GDM1 (cell line): ENCODE data around the gene NCKAP5.
"Not testable (repeated sequence)": the region's sequence is repeated elsewhere in the genome, so short reads cannot be mapped to it uniquely, and the experiment has no call there.

Experiments
- DNase-seq: peaks from one replicate; lab custom pipeline; 2025; lab: John Stamatoyannopoulos, UW

Gene NCKAP5

DNA sequence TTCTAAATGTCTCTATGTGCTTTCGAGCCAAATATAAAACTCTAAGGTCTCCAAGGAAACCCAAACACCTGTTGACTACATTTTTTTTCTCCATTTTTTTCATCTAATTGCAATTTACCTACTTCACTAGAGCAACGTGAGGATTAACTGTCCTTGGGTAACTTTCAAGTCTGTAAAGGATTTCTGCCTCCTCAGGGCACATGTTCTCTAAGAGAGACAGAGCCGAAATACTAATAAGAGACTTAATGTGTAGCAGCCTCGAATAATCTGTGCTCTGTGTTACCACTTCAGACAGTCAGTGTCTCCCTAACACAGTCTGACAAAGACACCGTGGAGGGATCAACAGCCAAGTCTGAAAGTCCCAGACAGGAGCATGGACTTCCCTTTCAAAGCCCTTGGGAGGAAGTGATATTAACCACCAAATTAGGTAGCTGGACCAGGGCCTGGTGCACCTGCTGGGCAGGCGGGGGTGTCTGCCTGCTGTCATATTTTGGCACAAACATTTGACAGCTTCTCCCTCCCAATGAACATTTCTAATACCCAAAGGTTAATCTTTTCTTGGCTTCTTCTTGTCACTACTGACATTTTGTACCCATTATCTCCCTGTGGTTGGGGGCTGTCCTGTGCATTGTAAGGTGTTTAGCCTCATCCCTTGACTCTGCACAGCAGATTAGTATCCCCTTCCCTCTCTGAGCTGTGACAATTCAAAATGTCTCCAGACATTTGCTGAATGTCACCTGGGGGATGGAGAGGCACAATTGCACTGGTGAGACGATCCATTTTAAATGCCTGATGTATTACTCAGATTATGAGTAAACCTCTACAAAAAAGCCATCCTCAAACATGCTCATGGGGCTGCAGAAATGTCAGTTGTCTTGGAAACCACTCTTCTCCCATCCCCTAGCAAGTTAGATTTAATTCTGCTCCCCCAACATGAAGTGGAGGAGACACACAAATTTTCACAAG lies 852.6 kb downstream of the NCKAP5 start:
- no peak for DNase-seq

DNA sequence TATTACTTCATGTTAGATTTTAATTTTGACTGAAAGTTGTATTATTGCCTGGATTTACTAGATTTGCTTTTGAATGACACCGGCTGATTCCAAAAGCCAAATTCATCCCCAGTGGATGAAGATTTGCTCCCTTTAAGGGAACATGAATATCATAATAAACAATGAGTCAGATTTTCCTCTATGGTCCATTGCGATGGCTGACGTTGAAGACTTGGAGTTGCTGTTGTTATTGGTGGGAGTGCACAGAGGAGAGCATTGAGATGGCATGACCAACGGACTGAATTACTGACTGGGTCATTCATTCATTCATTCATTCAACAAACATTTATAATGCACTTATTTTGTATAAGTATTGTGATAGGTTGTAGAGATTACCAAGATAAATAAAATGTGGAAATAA lies 864.9 kb downstream of the NCKAP5 start:
- no peak for DNase-seq

DNA sequence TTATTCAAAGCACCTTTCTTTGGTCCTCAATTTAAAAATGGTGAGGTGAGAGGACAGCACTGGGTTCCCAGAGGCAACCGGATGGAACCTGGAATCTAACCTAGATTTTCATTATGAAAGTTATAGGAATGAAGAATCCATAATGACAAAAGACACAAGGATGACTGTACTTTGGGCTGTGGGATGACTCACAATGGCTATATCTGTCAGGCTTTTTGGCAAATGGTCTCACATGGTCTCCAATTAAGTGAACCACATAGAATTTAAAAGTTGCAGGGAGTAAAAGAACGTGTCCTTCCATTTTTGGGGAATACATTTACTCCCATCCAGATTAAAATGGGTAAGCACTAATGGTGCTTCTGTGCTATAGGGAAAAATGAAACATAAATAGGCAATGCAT lies 866.5 kb downstream of the NCKAP5 start:
- DNase-seq = no peak

DNA sequence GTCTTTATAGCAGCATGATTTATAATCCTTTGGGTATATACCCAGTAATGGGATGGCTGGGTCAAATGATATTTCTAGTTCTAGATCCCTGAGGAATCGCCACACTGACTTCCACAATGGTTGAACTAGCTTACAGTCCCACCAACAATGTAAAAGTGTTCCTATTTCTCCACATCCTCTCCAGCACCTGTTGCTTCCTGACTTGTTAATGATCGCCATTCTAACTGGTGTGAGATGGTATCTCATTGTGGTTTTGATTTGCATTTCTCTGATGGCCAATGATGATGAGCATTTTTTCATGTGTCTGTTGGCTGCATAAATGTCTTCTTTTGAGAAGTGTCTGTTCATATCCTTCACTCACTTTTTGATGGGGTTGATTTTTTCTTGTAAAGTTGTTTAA lies 868.5 kb downstream of the NCKAP5 start:
- DNase-seq = not testable (repeated sequence)

DNA sequence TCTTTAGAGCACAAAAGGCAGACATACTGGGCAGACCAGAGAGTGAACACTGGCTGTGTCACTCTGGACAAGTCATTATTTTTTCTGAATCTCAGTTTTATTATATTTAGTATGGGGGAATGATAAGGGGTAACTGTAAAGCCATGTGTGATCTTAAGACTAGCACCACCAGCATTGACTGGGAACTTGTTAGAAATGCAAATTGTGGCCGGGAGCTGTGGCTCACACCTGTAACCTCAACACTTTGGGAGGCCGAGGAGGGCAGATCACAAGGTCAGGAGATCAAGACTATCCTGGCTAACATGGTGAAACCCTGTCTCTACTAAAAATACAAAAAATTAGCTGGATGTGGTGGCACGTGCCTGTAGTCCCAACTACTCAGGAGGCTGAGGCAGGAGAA lies 869.9 kb downstream of the NCKAP5 start:
- not testable (repeated sequence) for DNase-seq

DNA sequence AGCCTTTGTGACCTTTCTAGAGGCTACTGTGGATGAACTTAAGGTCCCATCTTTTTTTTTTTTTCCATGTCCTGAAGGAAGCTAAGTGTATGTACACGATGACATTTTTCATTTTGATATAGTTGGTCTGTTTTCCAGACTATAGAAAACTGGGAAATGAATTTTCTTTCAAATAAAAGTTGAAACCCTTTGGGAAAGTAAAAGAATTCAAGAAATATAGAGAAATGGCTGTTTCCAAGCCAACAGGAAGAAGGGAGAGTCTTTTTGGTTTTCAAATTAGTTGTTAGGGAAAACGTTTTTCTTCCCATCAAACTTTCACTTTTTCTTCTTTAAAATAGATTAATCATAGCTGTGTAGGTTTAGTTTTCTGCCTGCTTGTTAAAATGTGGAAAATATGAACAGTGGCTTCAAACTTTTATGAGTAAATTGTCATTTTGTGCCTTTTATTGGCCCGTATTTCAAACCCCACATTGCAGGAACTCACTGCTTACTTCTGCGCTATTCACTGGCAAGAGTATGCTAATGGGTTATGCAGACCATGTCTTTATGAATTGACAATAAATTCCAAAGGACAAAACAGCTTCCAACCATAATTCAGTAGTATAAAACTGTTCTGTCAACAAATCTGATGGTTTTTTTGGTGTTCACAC lies 870.6 kb downstream of the NCKAP5 start:
- no peak for DNase-seq

DNA sequence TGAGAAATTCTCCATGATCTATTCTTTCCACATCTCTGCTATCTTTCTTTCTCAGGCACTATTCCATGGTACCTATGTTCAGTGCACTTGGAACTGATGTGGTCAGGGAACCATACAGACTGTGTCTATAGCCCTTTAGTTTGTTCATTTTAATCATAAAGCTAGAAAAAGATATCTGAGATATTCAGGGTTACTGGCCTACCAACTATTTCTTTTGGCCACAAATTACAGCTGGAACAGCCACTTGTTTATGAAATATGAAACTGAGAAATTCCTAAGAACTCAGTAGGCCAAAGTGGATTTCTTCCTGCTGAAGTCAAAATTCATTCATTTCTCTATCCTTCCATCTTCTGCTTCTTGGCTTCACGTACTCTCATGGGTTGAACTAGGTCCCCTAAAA lies 875.4 kb downstream of the NCKAP5 start:
- no peak for DNase-seq

DNA sequence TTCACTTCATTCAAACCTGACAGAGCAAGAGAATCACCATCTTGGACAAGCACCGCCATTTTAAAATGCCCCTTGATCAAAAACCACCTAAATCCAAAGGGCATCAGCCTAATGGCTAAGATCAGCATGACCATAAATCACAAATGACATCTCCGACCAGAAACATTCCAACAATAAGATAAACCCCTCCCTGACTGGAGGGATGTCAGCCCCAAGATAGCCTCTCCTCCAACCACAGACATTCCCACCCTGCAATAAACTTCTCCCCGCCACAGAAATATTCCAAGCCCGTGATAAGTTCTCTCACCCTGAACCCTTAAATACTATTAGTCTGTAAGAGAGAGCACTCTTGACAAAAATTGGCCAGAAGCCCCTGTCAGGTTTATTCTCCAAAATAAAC lies 876.7 kb downstream of the NCKAP5 start:
- no peak for DNase-seq

DNA sequence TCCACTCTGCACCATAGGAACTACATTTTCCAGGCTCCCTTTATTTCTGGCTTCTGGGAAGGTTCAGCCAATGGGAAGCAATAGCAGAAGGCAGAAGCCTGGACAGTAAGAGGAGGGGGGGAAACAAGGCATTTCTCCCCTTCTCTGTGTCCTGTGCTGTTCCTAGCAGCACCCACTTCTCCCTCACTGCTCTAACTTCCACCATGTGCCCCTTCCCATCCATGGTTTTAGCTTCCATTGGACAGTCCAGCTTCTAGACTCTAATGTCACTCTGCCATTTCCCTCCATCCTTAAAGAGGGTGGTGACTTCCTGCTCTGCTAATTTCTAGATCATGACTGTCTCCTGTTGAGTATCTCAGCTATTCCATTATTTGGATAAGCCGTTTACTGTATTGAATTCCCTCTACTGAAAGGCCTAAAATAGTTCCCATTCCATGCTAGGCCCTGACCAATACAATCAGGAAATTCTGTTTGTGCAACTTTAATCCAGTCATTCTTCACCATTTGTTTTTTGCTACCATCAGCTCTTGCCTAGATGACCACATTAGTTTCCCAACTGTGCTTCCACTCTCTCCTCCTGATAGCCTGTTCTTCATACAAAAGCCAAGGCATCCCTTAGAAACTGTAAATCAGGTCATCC lies 877.5 kb downstream of the NCKAP5 start:
- no peak for DNase-seq

DNA sequence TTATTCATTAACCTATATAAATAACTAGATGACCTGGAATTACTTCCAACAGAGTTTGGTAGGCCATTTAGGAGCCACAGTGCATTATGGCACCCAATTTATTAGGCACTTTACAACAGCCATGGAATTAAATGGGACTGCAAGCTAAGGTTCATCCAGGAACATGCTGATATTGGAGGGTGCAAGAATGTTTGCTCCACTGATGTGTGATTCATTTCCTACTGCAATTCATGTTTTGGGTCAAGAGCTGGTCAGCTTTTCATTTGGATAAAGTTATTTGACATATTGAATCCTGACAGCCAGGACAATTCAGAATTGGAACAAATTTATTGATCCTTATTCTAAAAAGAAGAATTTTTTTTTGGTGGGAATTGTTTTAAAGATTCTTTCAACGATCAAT lies 886.5 kb downstream of the NCKAP5 start:
- DNase-seq = no peak

DNA sequence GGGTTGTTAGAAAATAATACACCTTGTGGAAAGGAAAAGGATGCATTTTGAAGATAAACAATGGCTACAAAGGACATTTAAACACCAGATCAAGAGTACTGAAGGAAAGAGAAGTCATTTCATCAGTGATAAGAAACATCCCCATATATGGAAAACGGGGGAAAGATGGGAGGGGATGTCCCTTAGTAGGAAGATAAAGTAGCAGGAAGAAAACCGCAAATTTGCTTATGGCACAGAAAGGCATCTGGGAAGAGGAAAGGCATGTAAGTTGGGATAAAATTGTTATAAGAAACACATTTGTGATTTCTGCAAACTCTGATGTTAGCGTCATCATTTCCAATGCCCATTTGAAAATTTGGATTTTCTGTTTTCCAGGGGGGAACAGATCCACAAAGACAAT lies 887.7 kb downstream of the NCKAP5 start:
- DNase-seq = no peak

DNA sequence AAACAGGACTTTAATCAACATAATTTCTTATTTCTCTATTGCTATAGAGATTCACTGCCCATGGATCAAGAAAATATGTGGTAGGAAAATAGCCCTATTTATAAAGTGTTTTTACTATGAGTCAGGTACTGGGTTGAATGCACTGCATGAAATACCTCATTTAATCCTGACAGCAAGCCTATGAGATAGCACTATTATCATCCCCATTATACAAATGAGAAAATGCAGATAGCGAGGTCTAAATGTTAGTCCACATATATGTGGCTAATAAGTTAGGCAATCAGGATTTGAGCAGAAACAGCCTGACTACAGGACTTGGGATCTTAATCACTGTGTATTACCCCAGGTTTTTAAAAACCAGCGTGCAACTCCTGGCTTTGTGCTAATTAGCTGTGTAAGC lies 889.8 kb downstream of the NCKAP5 start:
- DNase-seq = no peak

DNA sequence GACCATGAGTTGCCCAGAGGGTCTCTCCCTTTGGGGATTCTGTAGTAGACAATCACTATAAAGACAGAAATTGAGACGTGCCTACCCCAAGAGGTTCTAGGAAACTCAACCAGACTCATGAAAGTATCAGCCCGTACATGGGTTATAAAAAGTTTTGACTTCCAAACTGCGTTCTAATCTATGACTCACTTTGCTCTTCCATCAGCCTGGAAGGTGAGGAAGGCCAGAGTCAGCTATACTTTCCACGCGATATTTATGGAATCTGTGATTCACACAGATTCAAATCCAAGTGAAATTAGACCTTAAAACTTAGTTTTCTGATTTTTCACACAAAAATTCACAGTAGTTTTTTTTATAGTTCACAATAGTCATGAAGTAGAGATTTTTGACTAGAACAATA lies 890.6 kb downstream of the NCKAP5 start:
- no peak for DNase-seq

DNA sequence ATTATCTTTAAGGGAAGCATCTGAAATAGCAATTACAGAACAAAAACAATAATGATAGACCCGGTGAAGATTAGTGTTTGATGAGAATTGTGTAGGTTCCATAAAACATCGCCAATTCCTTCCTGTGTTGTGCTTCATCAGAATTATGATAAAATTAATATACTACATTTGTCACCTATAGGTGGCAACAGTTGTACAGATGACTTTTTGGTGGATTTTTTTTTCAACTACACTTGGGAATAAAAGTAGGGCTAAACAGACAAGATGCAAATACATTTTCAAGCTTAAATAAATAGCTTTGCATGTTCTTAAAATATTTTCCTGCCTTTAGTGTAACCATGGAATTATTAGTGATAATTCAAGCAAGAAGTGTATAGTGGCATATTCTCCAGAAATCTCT lies 891.3 kb downstream of the NCKAP5 start:
- DNase-seq = no peak

DNA sequence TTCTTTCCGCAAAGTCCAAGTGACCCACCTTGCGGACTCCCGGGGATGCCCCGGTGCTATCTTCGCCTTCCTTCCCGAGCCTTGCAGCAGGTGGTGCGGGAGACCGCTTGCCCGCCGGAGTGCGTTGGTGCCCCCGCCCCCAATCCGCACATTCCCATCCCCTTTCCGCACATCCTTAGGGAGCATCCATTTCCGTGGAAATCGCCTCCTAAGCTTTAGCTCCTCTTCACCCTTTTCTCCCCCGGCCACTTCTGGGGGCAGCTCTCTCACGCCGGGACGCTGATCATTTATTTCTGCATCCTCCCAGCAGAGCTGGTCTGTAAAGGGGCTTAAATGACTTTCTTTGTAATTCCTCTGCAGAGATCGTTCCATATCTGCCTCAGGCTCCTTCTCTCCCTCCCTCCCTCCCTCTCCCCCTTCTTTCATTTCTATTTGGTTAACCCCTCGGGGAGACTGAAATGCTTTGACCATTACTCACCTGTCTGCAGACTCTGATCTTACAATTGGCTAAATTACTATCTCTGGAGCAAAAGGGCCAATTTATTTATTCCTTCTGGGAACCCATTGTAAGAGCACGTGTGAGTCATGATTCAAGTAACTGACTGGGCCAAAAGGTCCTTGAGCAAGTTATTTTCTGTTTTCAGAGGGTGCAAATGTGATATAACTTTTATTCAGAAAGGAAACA lies 897.0 kb downstream of the NCKAP5 start:
- no peak for DNase-seq

DNA sequence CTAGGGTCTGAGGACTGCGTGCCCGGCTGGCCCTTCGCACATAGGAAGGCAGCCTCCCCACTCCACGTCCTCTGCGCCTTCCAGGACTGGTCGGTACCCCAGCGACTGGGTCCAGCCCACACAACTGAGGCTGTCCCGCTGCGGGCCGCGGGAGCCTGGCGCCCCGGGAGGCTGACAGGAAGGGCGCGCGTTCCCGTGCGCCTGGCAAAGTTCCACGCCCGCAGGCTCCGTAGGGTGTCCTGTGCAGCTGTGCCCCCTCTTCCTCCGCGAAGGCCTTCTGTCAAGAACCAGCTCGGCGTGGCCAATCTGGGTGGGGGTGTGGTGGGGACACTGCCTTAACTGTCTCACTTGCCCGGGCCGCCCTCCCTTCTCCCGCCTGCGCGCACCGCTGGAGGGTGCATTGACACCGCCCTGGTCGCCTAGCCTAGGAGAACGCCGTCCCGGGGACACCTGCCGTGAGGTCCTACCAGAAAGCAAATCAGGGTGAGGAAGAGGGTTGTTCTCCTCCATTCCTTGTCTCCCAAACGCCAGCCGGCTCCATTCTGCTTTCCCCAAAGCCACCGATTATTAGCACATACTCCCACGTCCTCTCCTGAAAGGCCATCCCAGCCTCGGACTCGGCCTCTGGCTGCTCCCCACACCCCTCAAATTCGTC lies 897.6 kb downstream of the NCKAP5 start:
- no peak for DNase-seq

DNA sequence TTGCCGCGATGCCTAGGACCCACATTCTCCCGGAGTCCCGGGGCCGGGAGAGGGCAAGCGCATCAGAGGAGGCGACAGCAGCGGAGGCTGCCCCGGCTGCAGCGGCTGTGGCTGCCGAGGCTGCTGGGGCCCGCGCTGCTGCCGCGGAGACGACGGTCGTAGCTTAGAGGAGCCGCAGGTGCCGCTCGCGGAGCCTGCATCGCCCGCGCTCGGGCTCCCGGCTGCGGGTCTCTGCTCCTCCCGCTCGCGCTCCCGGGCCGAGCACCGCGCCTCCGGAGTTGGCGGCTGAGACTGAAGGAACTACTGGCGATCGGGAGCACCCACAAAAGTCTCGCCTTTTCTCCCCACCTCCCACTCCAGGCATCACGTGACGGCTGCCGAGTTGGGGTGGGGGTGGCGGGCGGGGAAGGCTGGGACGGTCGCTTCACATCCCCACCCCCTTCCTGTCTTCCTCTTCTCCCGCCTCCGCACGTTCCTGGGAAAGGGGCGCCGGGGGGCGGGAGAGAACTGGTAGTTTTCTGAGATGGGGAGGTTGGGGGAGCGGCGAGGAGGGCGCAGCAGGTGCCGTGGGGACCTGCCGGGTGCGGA lies 898.3 kb downstream of the NCKAP5 start, which contains the start of gene LYPD1:
Gene LYPD1, minus strand, starts transcription at position 298 of the 588 bp plus-strand sequence. Its CDS starts 273 bp downstream, at position 25.
- DNase-seq = no peak

DNA sequence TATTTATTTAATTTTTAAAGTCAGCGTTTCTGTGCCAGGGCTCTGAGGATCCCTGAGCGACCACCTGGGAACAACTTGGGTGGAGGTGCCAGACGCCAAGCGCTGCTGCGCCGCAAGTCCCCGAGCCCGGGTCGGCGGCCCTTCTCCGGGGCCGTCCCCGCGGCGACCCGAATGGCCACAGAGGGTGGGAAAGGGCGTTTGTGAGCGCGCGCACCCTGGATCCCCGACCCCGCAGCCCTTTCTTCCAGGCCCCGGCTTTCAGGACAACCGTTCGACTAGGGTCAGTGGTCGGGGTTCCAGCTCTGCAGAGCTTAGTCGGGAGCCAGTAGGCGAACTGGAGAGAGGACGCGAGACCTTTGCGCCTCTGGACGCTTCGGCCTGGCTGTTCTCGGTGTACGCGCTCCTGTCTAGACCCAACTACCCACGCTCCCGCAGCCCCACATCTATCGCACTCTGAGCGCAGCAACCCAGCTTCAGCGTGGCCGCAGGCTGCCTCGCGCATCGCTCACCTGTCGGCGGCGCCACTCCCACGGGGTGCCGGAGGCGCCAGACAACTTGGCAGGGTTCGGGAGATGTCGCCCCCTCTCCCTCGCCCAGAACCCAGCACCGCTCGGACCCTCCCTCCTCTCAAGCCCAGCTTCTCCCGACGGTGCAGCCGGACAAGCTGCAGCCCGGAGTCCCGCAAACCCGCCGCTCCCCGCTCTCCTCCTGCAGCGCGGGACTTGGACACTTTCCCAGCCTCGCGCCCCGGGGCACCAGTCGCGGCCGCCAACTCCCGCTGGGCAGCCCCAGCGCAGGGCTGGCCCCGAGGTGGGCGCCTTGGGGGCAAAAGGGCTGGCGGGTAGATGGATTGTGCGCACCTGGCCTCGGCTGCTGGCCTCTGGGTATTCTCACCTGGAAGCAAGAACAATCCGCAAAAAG lies 899.0 kb downstream of the NCKAP5 start:
- DNase-seq = no peak

DNA sequence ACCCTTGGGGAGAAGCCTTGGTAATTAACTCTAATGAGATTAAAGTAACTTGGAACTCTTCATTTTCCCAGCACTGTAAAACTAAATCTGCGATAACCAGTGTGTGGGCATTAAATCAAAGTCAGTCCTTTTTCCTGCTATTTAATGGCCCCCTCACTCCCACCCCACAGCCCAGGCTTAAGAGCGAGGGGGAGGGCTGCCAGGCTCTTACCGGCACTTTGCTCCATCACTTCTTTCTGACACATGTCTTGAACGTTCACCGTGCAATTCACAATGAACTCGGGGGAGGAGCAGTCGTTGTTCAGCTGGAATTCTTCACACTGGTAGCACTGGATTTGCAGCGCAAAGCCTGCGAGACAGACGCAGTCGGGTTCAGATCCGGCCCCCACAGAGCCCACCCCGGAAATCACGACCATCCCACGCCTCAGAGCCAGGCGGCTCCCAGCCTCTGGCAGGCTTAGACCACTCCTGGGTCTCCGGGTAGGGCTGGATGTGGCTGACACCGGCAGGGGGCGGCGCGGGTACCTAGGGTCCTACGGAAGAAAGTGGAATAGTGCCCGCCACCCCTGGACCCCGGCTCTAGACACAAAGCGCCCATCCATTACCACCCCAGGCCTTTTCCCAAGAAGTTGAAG lies 900.0 kb downstream of the NCKAP5 start:
- no peak for DNase-seq

DNA sequence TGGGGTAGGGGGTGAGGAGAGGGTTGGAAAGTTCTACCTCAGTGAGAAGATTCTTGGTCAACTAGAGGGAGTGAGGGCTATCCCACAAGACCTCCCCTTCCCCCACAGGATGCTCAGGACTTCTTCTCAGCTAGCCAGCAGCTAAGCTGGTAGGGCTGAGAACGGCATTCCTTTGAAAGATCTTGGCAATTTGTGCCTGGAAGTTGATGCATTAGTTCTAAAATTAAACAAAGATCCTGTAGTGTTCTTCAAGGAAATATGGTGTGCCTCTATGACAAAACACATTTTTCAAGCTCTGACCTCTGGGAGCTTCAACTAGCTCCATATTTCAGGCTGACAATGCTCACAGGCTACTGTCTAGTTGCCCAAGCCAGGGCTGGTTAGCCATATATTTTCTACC lies 900.6 kb downstream of the NCKAP5 start:
- DNase-seq = no peak
